ENCODE results near the gene GRB2.

DNA sequence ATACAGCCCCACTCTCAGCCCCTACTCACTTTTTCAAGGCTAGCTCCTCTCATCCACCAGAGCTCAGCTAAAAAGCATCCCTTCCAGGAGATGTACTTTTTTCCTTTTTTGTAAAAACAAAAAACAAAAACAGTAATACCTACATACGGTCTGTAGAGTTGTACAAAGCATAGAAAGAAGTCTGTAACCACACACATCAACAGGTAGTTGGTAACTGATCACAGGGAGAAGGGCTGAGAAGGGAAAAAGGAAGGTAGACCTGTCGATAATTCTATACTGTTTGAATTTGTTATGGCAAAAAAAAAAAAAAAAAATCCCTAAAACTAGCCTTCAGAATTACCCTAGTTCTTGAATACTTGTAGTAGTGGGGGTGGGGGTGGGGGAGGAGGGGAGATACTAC, 117.1 kb downstream of the GRB2 start:
- TF ChIP-seq, protein P1, sequence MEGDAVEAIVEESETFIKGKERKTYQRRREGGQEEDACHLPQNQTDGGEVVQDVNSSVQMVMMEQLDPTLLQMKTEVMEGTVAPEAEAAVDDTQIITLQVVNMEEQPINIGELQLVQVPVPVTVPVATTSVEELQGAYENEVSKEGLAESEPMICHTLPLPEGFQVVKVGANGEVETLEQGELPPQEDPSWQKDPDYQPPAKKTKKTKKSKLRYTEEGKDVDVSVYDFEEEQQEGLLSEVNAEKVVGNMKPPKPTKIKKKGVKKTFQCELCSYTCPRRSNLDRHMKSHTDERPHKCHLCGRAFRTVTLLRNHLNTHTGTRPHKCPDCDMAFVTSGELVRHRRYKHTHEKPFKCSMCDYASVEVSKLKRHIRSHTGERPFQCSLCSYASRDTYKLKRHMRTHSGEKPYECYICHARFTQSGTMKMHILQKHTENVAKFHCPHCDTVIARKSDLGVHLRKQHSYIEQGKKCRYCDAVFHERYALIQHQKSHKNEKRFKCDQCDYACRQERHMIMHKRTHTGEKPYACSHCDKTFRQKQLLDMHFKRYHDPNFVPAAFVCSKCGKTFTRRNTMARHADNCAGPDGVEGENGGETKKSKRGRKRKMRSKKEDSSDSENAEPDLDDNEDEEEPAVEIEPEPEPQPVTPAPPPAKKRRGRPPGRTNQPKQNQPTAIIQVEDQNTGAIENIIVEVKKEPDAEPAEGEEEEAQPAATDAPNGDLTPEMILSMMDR (IDR thresholded peaks at IDR 0.05) = no peak
- TF ChIP-seq FOSL2 (IDR thresholded peaks at IDR 0.05) (no peak), FOSL2 (CRISPR knock-in tag; IDR thresholded peaks at IDR 0.05) (no peak), POLR2A (IDR thresholded peaks at IDR 0.05; ENCODE audit: low read length) (no peak), ZFP36 (IDR thresholded peaks at IDR 0.05; ENCODE audit: borderline replicate concordance, partially characterized antibody) (no peak), JUN (IDR thresholded peaks at IDR 0.05) (no peak), SMC3 (IDR thresholded peaks at IDR 0.05) (no peak), RAD21 (conservative IDR thresholded peaks at IDR 0.05 in 1 of 2, IDR thresholded peaks at IDR 0.05 in 1 of 2) (no peak), EP300 (IDR thresholded peaks at IDR 0.05) (no peak)
